ENCODE data around the gene ZBTB32. TPM values are rescaled to one million over a fixed set of nuclear protein-coding genes. Genes with fewer than 3 reads are reported as not detected.

ZBTB32 gene
- total RNA-seq, 1 donor from 2014 or later: not detected

GRCh38 chr19:35713904-35714495 lies 9.6 kb downstream of the ZBTB32 start:
- DNase-seq (ENCODE audit: low read depth): no peak
- no peaks in the 10 kb centered on the region for H3K36me3 ChIP-seq (ENCODE audit: insufficient read depth, low read length)
- H3K9me3 Mint-ChIP-seq (ENCODE audit: unreplicated experiment): no peaks in the 10 kb centered on the region

GRCh38 chr19:35714601-35715354 lies 10.4 kb downstream of the ZBTB32 start:
- peaks cover 8% of the 10 kb centered on the region for H3K36me3 Mint-ChIP-seq (ENCODE audit: low read depth, unreplicated experiment)
- H3K27ac Mint-ChIP-seq (ENCODE audit: unreplicated experiment): no peak overlapping the region
- Histone ChIP-seq H3K27me3 (ENCODE audit: insufficient read depth, low read length) (peaks cover 2% of the 10 kb centered on the region), H2AFZ (ENCODE audit: low read depth, low read length) (no peak overlapping the region), H3K4me2 (ENCODE audit: low read length) (no peak overlapping the region), H3K79me2 (ENCODE audit: insufficient read depth, low read length) (peaks cover 17% of the 10 kb centered on the region), H3K9me3 (ENCODE audit: insufficient read depth, low read depth, low read length) (no peaks in the 10 kb centered on the region), H3K4me1 (ENCODE audit: insufficient read depth, low read length) (peaks cover 18% of the 10 kb centered on the region), H3K4me3 (ENCODE audit: insufficient read depth, low read depth, low read length) (no peak overlapping the region), H4K20me1 (ENCODE audit: insufficient read depth, low read length) (peaks cover 15% of the 10 kb centered on the region), H3K9ac (ENCODE audit: low read length) (no peak overlapping the region), H3K27ac (ENCODE audit: low read depth, low read length) (no peak overlapping the region), H3K36me3 (ENCODE audit: insufficient read depth, low read length) (no peaks in the 10 kb centered on the region)
- H3K9me3 Mint-ChIP-seq (ENCODE audit: unreplicated experiment): no peaks in the 10 kb centered on the region
- H3K4me1 Mint-ChIP-seq (ENCODE audit: low read depth, unreplicated experiment): peaks cover 6% of the 10 kb centered on the region
- TF ChIP-seq CTCF (IDR thresholded peaks at IDR 0.05; ENCODE audit: insufficient read depth, low read depth, low read length) (no peak), EZH2 (IDR thresholded peaks at IDR 0.05; ENCODE audit: insufficient read depth, low read length) (no peak)
- FAIRE-seq (no peak), DNase-seq (ENCODE audit: low read depth) (no peak)
- peaks cover 6% of the 10 kb centered on the region for H3K27me3 Mint-ChIP-seq (ENCODE audit: low read depth, unreplicated experiment)
- H3K4me3 Mint-ChIP-seq (ENCODE audit: unreplicated experiment): no peak overlapping the region

More at GRCh38 chr19:35713904-35714495, 9.6 kb downstream of the ZBTB32 start:
- Histone ChIP-seq H3K4me1 (ENCODE audit: insufficient read depth, low read length) (peaks cover 12% of the 10 kb centered on the region), H3K79me2 (ENCODE audit: insufficient read depth, low read length) (peaks cover 10% of the 10 kb centered on the region), H4K20me1 (ENCODE audit: insufficient read depth, low read length) (peaks cover 7% of the 10 kb centered on the region), H2AFZ (ENCODE audit: low read depth, low read length) (no peak overlapping the region), H3K9me3 (ENCODE audit: insufficient read depth, low read depth, low read length) (no peaks in the 10 kb centered on the region), H3K9ac (ENCODE audit: low read length) (no peak overlapping the region), H3K4me3 (ENCODE audit: insufficient read depth, low read depth, low read length) (no peak overlapping the region), H3K27me3 (ENCODE audit: insufficient read depth, low read length) (peaks cover 2% of the 10 kb centered on the region), H3K4me2 (ENCODE audit: low read length) (no peak overlapping the region), H3K27ac (ENCODE audit: low read depth, low read length) (no peak overlapping the region)
- Mint-ChIP-seq H3K4me3 (ENCODE audit: unreplicated experiment) (no peak overlapping the region), H3K27ac (ENCODE audit: unreplicated experiment) (no peak overlapping the region), H3K27me3 (ENCODE audit: low read depth, unreplicated experiment) (peaks cover 6% of the 10 kb centered on the region), H3K36me3 (ENCODE audit: low read depth, unreplicated experiment) (peaks cover 8% of the 10 kb centered on the region), H3K4me1 (ENCODE audit: low read depth, unreplicated experiment) (peaks cover 2% of the 10 kb centered on the region)
- no peak for TF ChIP-seq EZH2 (IDR thresholded peaks at IDR 0.05; ENCODE audit: insufficient read depth, low read length)
- TF ChIP-seq CTCF (IDR thresholded peaks at IDR 0.05; ENCODE audit: insufficient read depth, low read depth, low read length): no peak
- no peak for FAIRE-seq
